GM18858 (cell line): ENCODE data around the gene PGBD5.

Experiments used
- ATAC-seq: cut with Tn5 transposase; IDR thresholded peaks from one replicate; pipeline ENCODE4 v1.9.1; 2021; ENCODE audit not compliant: unreplicated experiment

Gene PGBD5

DNA sequence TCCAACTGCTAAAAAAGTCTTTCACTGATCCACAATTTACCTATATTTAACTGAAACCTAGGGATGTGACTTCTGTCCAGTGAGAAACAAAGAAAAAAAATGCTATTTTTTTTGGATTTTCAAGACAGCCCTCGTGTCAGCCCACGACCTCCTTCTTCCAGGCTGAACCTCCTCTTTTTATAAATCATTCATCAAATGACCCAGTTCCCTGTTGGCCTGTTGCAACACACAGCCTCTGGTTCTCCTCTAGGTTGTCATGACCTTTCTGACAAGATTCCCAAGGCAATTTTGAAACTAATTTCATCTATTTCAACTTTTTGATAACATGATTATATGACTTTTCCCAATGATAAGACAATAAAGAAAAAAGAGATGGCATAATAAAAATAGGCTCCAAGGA, 74.6 kb downstream of the PGBD5 start:
- no peak for ATAC-seq

- no peak for ATAC-seq
Observed at GRCh38 chr1:230350208-230350921, 75.8 kb downstream of the PGBD5 start.

- no peak for ATAC-seq
Observed at GRCh38 chr1:230349020-230349393, 77.1 kb downstream of the PGBD5 start.

- no peak for ATAC-seq
Observed at GRCh38 chr1:230348386-230349019, 77.6 kb downstream of the PGBD5 start.

GRCh38 chr1:230347896-230348295, 78.2 kb downstream of the PGBD5 start:
- ATAC-seq = no peak

DNA sequence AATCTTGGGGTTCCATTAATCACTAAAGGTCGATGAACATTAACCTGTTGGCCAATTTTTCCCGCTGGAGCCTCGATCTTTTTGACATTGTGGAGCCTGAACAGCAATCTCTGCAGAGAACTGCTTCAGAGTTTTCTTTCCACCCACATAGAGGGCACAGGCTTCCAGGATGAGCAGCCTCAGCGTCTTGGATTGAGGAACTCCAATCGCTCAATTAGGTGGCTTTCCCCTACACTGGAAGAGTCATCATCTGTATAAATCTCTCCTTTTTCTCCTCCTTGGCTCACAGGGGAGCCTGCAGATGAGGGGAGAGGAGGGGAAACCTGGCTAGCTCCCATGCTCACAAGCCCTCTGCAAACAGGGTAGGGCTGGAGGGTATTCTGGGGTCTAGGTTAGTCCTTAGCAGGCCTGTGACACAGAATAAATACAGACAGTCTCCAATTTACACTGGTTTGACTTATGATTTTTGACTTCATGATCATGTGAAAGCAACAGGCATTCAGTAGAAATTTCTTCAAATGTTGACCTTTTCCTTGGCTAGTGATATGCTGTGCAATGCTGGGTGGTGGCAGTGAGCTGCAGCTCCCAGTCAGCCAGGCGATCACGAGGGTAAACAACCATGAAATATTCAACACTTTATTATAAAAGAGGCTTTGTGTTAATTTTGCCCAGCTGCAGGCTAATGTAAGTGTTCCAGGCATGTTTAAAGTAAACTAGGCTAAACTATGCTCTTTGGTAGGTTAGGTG, 80.8 kb downstream of the PGBD5 start:
- ATAC-seq = no peak

DNA sequence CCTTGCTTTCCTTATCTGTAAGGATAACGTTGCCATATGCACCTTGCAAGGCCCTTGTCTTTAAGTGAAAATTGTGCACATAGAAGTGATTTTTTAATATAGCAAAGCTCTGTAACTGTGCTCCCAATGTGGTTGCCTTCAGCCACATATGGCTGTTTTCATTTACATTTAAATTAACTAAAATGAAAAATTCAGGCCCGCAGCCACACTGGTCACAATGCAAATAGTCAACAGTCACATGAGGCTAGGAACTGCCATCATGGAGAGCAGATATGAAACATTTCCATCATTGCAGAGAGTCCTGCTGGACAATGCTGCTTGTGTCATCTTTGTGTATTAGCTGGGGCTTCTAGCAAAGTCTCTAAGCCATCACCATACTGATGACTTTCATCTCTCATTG, 83.4 kb downstream of the PGBD5 start:
- ATAC-seq = no peak

DNA sequence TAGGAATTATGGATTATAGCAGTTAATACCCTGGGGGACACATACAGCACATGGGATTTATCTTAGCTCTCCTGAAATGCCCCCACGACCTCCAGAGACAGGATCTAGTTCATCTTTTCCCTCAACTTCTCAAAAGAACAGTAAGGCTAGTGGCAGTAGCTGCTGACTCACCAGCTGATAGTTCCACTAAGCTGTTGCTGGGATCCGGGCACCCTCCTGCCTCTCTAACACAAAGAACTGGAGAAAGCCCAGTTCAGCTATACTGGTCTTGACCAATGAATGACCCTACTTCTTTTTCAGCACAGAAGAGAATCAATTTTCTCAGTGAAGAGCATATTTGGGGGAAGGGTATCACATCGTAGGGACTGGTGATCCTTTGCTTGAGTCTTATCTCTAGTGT, 84.1 kb downstream of the PGBD5 start:
- ATAC-seq = no peak

- no peak for ATAC-seq
Observed at GRCh38 chr1:230341162-230341546, 85.0 kb downstream of the PGBD5 start.

GRCh38 chr1:230340526-230341161, 85.5 kb downstream of the PGBD5 start:
- no peak for ATAC-seq

- ATAC-seq = no peak
Observed at GRCh38 chr1:230339033-230339432, 87.1 kb downstream of the PGBD5 start.

GRCh38 chr1:230337266-230337665, 88.9 kb downstream of the PGBD5 start:
- ATAC-seq = no peak

DNA sequence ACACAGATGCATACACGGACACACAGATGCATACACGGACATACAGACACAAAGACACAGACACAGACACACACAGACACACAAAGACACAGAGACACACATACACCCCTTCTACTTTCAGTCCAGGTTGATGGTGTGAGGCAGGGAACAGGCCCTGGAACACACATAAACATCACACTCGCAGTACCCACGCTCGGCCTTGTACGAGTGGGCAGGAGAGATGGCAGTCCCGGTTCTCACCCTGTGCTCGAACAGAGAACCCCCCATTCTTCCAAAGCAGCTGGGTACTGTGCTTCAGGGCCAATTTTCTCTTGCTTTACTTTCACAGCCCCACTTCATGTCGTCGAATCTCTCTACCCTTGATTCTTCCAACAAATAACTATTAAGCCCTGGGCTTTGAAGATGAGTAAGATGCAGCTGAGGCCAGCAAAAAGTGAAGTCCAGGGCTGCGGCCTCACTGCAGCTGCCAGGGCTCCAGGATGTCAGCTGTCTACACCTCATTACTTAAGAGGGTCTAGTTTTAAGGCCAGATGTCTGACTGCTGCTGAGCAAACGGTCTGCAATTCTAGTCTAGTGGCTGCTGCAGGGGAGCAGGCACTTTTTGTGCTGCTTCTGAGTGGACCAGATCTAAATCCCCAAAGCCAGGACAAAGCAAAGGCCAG, 90.1 kb downstream of the PGBD5 start:
- no peak for ATAC-seq

- no peak for ATAC-seq
Observed at GRCh38 chr1:230334447-230334837, 91.7 kb downstream of the PGBD5 start.

GRCh38 chr1:230333590-230334446, 92.3 kb downstream of the PGBD5 start:
- ATAC-seq = no peak

DNA sequence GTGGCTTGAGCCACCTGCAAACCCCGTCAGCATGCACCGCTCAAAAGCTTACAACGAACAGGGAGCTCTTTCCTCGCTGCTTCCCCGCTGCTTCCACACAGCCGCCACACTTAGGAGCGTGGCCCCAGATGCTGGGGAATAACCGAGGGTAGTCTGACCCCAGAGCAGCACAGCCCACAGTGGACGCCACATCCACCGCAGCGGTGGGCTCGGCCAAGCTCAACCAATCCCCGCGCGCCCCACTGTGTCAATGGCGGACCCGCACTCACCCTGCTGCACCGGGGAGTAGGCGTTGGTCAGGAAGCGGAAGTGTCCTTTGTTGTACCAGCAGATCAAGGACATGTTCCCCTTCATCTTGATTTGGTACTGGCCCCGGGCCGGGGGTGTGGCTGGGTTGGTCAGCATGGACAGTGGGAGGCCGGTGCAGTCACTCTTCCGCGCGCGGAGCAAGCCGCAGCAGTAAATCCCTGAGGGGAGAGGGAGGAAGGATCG, 93.5 kb downstream of the PGBD5 start:
- ATAC-seq = no peak

- ATAC-seq = no peak
Observed at GRCh38 chr1:230332061-230332460, 94.1 kb downstream of the PGBD5 start.

- no peak for ATAC-seq
Observed at GRCh38 chr1:230330157-230330556, 96.0 kb downstream of the PGBD5 start.

GRCh38 chr1:230328342-230329015, 97.7 kb downstream of the PGBD5 start:
- no peak for ATAC-seq

GRCh38 chr1:230327892-230328284, 98.2 kb downstream of the PGBD5 start:
- ATAC-seq = no peak
